NCI-H1436 (cell line): ENCODE results near the gene TMEM117.
"Not testable (repeated sequence)": the region's sequence is repeated elsewhere in the genome, so short reads cannot be mapped to it uniquely, and the experiment has no call there.

Source experiments
- DNase-seq: peaks from one replicate; lab custom pipeline; 2025; lab: John Stamatoyannopoulos, UW

The TMEM117 gene

GRCh38 chr12:43841253-43841652 lies 5.4 kb downstream of the TMEM117 start:
- no peak for DNase-seq

- no peak for DNase-seq
Observed at GRCh38 chr12:43842259-43842658, 6.4 kb downstream of the TMEM117 start.

GRCh38 chr12:43847425-43848225 lies 11.7 kb downstream of the TMEM117 start:
- not testable (repeated sequence) for DNase-seq

- no peak for DNase-seq
Observed at GRCh38 chr12:43848226-43848507, 12.3 kb downstream of the TMEM117 start.

- no peak for DNase-seq
Observed at GRCh38 chr12:43848786-43849185, 12.9 kb downstream of the TMEM117 start.

- no peak for DNase-seq
Observed at GRCh38 chr12:43852744-43853143, 16.9 kb downstream of the TMEM117 start.

GRCh38 chr12:43856972-43857371 lies 21.1 kb downstream of the TMEM117 start:
- no peak for DNase-seq

GRCh38 chr12:43858096-43858495 lies 22.2 kb downstream of the TMEM117 start:
- DNase-seq = no peak

- no peak for DNase-seq
Observed at GRCh38 chr12:43858991-43859390, 23.1 kb downstream of the TMEM117 start.

- DNase-seq = no peak
Observed at GRCh38 chr12:43861015-43861839, 25.3 kb downstream of the TMEM117 start.

- no peak for DNase-seq
Observed at GRCh38 chr12:43861840-43862150, 25.9 kb downstream of the TMEM117 start.

- DNase-seq = no peak
Observed at GRCh38 chr12:43863770-43864366, 28.0 kb downstream of the TMEM117 start.

GRCh38 chr12:43864557-43864956 lies 28.7 kb downstream of the TMEM117 start:
- not testable (repeated sequence) for DNase-seq

- DNase-seq = no peak
Observed at GRCh38 chr12:43869184-43869583, 33.3 kb downstream of the TMEM117 start.

GRCh38 chr12:43869765-43870164 lies 33.9 kb downstream of the TMEM117 start:
- not testable (repeated sequence) for DNase-seq

GRCh38 chr12:43871258-43871657 lies 35.4 kb downstream of the TMEM117 start:
- not testable (repeated sequence) for DNase-seq

GRCh38 chr12:43872396-43872795 lies 36.5 kb downstream of the TMEM117 start:
- no peak for DNase-seq

- DNase-seq = no peak
Observed at GRCh38 chr12:43878050-43878449, 42.2 kb downstream of the TMEM117 start.

GRCh38 chr12:43880547-43880946 lies 44.7 kb downstream of the TMEM117 start:
- no peak for DNase-seq

GRCh38 chr12:43882578-43883178 lies 46.8 kb downstream of the TMEM117 start:
- peak; percentile 38 for DNase-seq

- DNase-seq = no peak
Observed at GRCh38 chr12:43883311-43883710, 47.4 kb downstream of the TMEM117 start.

GRCh38 chr12:43883748-43884147 lies 47.9 kb downstream of the TMEM117 start:
- DNase-seq = no peak
